ENCODE measurements around the gene NISCH.

- TF ChIP-seq EZH2 (IDR thresholded peaks at IDR 0.05; ENCODE audit: borderline replicate concordance, low read depth, low read length, severe bottlenecking) (no peak), CTCF (IDR thresholded peaks at IDR 0.05; ENCODE audit: extremely low read depth in 1 of 2, insufficient read depth in 1 of 2, low read depth in 1 of 2, low read length in 2 of 2) (no peak), MYC (IDR thresholded peaks at IDR 0.05; ENCODE audit: low read depth, low read length) (no peak)
Measured at GRCh38 chr3:52431459-52432223, 23.8 kb upstream of the NISCH start.

All from endothelial cell of umbilical vein (primary cell).